Keratinocyte (primary cell): ENCODE measurements around the gene APAF1.

Experiments used
- EZH2 ChIP-seq: IDR thresholded peaks from one replicate; pipeline ENCODE4 v1.6.1; 2012; ENCODE audit warnings: inconsistent platforms, mild to moderate bottlenecking, low read length, moderate library complexity
- TF ChIP-seq, protein P1 (sequence below), 3 experiments: IDR thresholded peaks in 1 of 3; conservative IDR thresholded peaks in 1 of 3; optimal IDR thresholded peaks in 1 of 3; 2 replicates in 2 of 3; 3 replicates in 1 of 3; pipeline versions ENCODE3 to v1.5.1; 2011; ENCODE audit warnings: low read length in 3 of 3, mild to moderate bottlenecking in 3 of 3, moderate library complexity in 2 of 3, control low read depth in 1 of 3, inconsistent platforms in 1 of 3; ENCODE audit not compliant: insufficient read depth in 2 of 3; ENCODE audit errors: extremely low read depth in 1 of 3

DNA sequence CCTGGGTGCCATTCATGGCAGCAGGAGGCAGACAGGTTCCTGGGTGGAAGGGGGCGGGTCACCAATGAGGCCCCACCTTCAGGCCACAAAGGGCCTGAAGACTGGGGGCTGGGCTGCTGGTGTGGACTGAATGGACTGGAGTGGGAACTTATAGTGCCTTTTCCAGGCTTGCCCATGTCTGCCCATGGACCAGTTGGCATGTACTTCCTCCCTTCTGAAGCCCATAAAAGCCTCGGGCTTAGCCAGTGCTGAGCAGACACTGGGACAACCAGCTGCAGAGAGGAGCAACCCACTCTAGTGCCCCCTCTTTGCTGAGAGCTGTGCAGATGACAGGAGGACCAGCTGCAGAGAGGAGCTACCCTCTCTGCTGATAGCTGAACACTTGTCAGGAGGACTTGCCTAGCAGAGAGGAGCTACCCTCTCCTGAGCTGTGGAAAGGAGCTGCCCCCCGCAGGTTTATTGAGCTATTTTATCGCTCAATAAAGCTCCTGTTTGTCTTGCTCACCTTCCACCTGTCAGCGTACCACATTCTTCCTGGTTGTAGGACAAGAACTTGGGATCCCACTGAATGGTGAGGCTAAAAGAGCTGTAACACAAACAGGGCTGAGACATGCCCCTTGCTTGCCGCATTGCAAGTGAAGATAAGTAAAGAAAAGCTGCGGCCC, 34.0 kb downstream of the APAF1 start:
- no peak for TF ChIP-seq EZH2
- TF ChIP-seq, protein P1, sequence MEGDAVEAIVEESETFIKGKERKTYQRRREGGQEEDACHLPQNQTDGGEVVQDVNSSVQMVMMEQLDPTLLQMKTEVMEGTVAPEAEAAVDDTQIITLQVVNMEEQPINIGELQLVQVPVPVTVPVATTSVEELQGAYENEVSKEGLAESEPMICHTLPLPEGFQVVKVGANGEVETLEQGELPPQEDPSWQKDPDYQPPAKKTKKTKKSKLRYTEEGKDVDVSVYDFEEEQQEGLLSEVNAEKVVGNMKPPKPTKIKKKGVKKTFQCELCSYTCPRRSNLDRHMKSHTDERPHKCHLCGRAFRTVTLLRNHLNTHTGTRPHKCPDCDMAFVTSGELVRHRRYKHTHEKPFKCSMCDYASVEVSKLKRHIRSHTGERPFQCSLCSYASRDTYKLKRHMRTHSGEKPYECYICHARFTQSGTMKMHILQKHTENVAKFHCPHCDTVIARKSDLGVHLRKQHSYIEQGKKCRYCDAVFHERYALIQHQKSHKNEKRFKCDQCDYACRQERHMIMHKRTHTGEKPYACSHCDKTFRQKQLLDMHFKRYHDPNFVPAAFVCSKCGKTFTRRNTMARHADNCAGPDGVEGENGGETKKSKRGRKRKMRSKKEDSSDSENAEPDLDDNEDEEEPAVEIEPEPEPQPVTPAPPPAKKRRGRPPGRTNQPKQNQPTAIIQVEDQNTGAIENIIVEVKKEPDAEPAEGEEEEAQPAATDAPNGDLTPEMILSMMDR (optimal IDR thresholded peaks at IDR 0.05 in 1 of 3, IDR thresholded peaks at IDR 0.05 in 1 of 3, conservative IDR thresholded peaks at IDR 0.05 in 1 of 3; ENCODE audit: extremely low read depth in 1 of 3, insufficient read depth in 2 of 3, low read length in 3 of 3) = no peak
